Neuronal stem cell (in vitro differentiated cells): ENCODE measurements around the gene RPS15.

Source experiments
- DNase-seq: peaks from one replicate; pipeline ENCODE4 v3.0.0-alpha.2; 2013; ENCODE audit warnings: low spot score
- H2AFZ ChIP-seq: one replicate; pipeline ENCODE4 v1.6.1; 2013; ENCODE audit warnings: mild to moderate bottlenecking, low read length, inconsistent platforms
- H2AK5ac ChIP-seq: 2 replicates; pipeline ENCODE4 v1.6.1; 2013; ENCODE audit warnings: low read depth, mild to moderate bottlenecking, inconsistent platforms, low read length, moderate library complexity, mixed read lengths
- H2BK120ac ChIP-seq: 2 replicates; pipeline ENCODE4 v1.6.1; 2013; ENCODE audit warnings: low read depth, mild to moderate bottlenecking, inconsistent platforms, low read length, moderate library complexity, mixed read lengths
- H2BK12ac ChIP-seq: one replicate; pipeline ENCODE4 v1.6.1; 2013; ENCODE audit warnings: low read length, inconsistent platforms
- H2BK15ac ChIP-seq: 2 replicates; pipeline ENCODE4 v1.6.1; 2013; ENCODE audit warnings: mild to moderate bottlenecking, low read length, inconsistent platforms, mixed read lengths
- H2BK5ac ChIP-seq: one replicate; pipeline ENCODE4 v1.6.1; 2013; ENCODE audit warnings: inconsistent platforms, mild to moderate bottlenecking, low read length, moderate library complexity
- H3K14ac ChIP-seq: one replicate; pipeline ENCODE4 v1.6.1; 2013; ENCODE audit warnings: low read length, inconsistent platforms
- H3K18ac ChIP-seq: 2 replicates; pipeline ENCODE4 v1.6.1; 2013; ENCODE audit warnings: low read length, inconsistent platforms
- H3K23ac ChIP-seq: 2 replicates; pipeline ENCODE4 v1.6.1; 2013; ENCODE audit warnings: low read depth, mild to moderate bottlenecking, mixed read lengths, low read length, inconsistent platforms; ENCODE audit not compliant: poor library complexity
- H3K27ac ChIP-seq: replicated peaks from 3 replicates; pipeline ENCODE4 v1.5.1; 2013; ENCODE audit warnings: low read length, inconsistent platforms
- H3K27me3 ChIP-seq, 3 experiments: 2 replicates each; pipeline ENCODE4 v1.6.1; 2013; ENCODE audit warnings: low read length in 3 of 3, mild to moderate bottlenecking in 2 of 3, inconsistent platforms in 1 of 3, low read depth in 1 of 3, mixed read lengths in 1 of 3, moderate library complexity in 1 of 3; ENCODE audit not compliant: control insufficient read depth in 3 of 3, insufficient read depth in 3 of 3
- H3K36me3 ChIP-seq, 2 donors: replicated peaks in 1 of 2; 2 replicates each; pipeline ENCODE4 v1.6.1; 2013; ENCODE audit warnings: low read length in 2 of 2; ENCODE audit not compliant: control insufficient read depth in 2 of 2, insufficient read depth in 2 of 2
- H3K4ac ChIP-seq: 2 replicates; pipeline ENCODE4 v1.6.1; 2013; ENCODE audit warnings: inconsistent platforms, mild to moderate bottlenecking, low read length, moderate library complexity
- H3K4me1 ChIP-seq, 2 donors: 1 replicate in 1 of 2; 2 replicates in 1 of 2; pipeline ENCODE4 v1.6.1; 2013; ENCODE audit warnings: low read length in 2 of 2, low read depth in 1 of 2; ENCODE audit not compliant: control insufficient read depth in 2 of 2, insufficient read depth in 1 of 2
- H3K4me2 ChIP-seq: one replicate; pipeline ENCODE4 v1.6.1; 2013; ENCODE audit warnings: mild to moderate bottlenecking, low read length, inconsistent platforms; ENCODE audit not compliant: insufficient read depth, poor library complexity, severe bottlenecking
- H3K4me3 ChIP-seq, 2 donors: 2 replicates each; pipeline ENCODE4 v1.5.1; 2013; ENCODE audit warnings: low read length in 2 of 2, mild to moderate bottlenecking in 2 of 2, inconsistent platforms in 1 of 2, moderate library complexity in 1 of 2
- H3K79me1 ChIP-seq: one replicate; pipeline ENCODE4 v1.6.1; 2013; ENCODE audit warnings: low read depth, mild to moderate bottlenecking, inconsistent platforms, low read length, moderate library complexity
- H3K9ac ChIP-seq: one replicate; pipeline ENCODE4 v1.6.1; 2013; ENCODE audit warnings: mild to moderate bottlenecking, low read depth, low read length, inconsistent platforms; ENCODE audit not compliant: poor library complexity
- H3K9me3 ChIP-seq, 2 donors: replicated peaks in 1 of 2; 2 replicates each; pipeline versions ENCODE3 to v1.6.1; 2013; ENCODE audit warnings: low read length in 2 of 2, mild to moderate bottlenecking in 2 of 2, inconsistent platforms in 1 of 2, low read depth in 1 of 2, mixed read lengths in 1 of 2, moderate library complexity in 1 of 2; ENCODE audit not compliant: control insufficient read depth in 2 of 2, insufficient read depth in 1 of 2
- H4K8ac ChIP-seq: one replicate; pipeline ENCODE4 v1.6.1; 2013; ENCODE audit warnings: low read depth, mild to moderate bottlenecking, inconsistent platforms, low read length, moderate library complexity
- H4K91ac ChIP-seq: one replicate; pipeline ENCODE4 v1.6.1; 2013; ENCODE audit warnings: low read length, low read depth, mild to moderate bottlenecking, inconsistent platforms; ENCODE audit not compliant: poor library complexity
- WGBS, 2 donors: extraction: QIAGEN DNeasy Blood & Tissue Kit; methylation state at CpG; one replicate each; pipeline ENCODE4 v1.1.7; 2013; ENCODE audit warnings: missing lambda C conversion rate in 2 of 2, mixed read lengths in 1 of 2; ENCODE audit not compliant: insufficient read length in 2 of 2, insufficient replicate concordance in 1 of 2; ENCODE audit errors: extremely low coverage in 2 of 2; 5-methylcytosine and 5-hydroxymethylcytosine counted together

Gene RPS15

DNA sequence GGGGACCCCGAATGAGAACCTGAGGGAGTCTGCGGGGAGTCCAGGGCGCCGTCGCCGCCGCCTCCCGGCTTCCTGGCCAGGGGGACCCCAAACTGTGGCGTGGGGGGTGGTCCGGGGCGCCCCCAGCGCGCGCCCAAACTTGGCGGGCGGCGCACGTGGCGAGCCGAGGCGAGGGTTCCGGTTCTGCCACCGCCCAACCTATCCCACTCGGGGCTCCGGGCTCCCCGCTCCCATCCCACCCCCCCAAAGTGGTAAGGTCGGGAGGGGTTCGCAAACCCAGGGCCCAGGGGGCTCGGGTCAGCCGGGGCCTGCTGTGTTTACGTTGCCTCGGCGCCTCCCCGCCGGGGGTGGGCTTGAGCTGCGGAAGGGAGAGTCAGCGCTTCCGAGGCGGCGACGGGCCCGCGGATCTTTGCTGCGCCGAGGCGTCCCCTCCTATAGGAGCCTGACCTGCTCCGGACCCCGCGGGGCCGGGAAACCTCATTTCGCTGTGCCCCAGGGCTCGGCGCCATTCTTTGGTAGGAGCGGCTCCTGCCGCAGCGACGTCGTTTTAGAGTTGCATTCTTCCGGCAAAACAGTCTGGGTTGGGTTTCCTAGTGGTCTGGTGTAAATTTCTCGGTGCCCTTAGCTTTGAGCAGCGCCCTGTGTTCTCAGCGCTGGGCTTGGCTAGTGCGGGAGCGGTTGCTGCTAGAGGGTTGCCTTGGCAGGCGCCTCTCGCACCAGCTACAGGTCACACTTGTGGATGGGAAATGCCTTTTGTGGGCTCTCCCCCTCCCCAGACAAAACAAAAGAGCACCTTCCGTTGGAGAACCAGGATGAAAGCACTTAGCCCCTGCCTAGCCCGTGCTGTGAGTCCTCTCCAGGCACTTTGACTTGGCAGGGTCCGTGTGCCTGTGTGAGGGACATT is 29.6 kb upstream of the RPS15 start:
- H4K8ac ChIP-seq, result no peak overlapping the region
- H2AFZ ChIP-seq, result no peak overlapping the region
- H3K27me3 ChIP-seq, result no peaks in the 10 kb centered on the region
- H2BK15ac ChIP-seq, result peak overlapping the region; percentile 67
- peak overlapping the region; percentile 70 to 92 for H3K4me3 ChIP-seq
- H4K91ac ChIP-seq, result no peak overlapping the region
- peak overlapping the region; percentile 88 for H2AK5ac ChIP-seq
- H2BK120ac ChIP-seq, result no peak overlapping the region
- peak overlapping the region; percentile 75 for H3K9ac ChIP-seq
- peak overlapping the region; percentile 97 for H3K18ac ChIP-seq
- peak overlapping the region; percentile 95 for H3K4me2 ChIP-seq
- H3K14ac ChIP-seq, result peak overlapping the region; percentile 63
- peak overlapping the region; percentile 55 for H3K23ac ChIP-seq
- H2BK12ac ChIP-seq, result no peak overlapping the region
- H3K9me3 ChIP-seq, result no peaks in the 10 kb centered on the region
- H3K4ac ChIP-seq, result peak overlapping the region; percentile 66
- peak overlapping the region; percentile 90 for H2BK5ac ChIP-seq
- H3K36me3 ChIP-seq, result peaks cover 18 to 45% of the 10 kb centered on the region in 2 donors
- no CpG with 5 or more reads among the region's 69 CpGs for WGBS, 2 donors
- DNase-seq, result peak; percentile 35
- peaks cover 12 to 16% of the 10 kb centered on the region in 2 donors for H3K4me1 ChIP-seq
- peaks cover 38% of the 10 kb centered on the region for H3K79me1 ChIP-seq
- H3K27ac ChIP-seq, result no peak overlapping the region

DNA sequence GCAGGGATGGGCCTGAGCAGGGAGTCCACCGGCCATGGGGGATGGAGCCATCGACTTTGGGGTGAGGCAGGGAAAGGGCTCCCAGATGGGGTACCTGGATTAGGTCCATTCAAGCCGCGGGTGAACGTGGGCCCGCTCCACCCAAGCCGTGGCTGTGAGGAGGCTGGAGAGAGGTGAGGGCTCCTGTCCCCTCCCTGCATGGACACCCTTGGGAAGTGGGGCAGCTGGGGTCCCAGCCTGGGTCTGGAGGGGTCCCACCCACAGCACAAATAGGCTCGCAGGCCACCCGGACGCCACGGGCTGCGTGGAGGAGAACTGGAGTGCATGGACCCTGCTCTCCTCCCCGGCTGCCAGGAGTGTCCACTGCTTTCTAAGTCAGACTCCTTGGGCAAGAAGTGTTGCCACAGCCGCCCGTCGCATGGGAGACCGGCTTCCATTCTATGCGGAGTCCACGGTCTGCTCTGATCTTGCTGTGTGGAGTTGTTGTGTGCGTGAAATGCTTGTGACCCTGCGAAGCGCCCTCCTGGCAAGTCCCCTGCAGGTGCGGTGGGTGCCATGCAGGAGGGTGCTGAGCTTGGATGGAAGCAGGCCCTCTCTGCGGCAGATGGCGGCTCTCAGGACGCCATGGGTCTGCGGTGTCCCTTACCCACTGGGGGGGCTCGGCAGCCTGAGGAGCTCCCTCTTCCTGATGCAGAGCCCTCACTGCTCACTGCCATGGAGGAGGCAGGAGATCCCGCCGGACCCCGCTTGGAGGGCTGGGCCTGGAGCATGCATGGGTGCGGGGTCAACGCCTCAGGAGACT is 28.8 kb upstream of the RPS15 start:
- H2BK5ac ChIP-seq, result no peak overlapping the region
- peaks cover 38% of the 10 kb centered on the region for H3K79me1 ChIP-seq
- H3K18ac ChIP-seq, result no peak overlapping the region
- H4K8ac ChIP-seq, result no peak overlapping the region
- H3K4me2 ChIP-seq, result peak overlapping the region; percentile 95
- no peak overlapping the region for H3K14ac ChIP-seq
- no peaks in the 10 kb centered on the region for H3K9me3 ChIP-seq
- H3K4me3 ChIP-seq, result peak overlapping the region; percentile 70 to 92
- no peak overlapping the region for H3K27ac ChIP-seq
- H2BK120ac ChIP-seq, result no peak overlapping the region
- no CpG with 5 or more reads among the region's 33 CpGs for whole genome bisulfite sequencing, 2 donors
- peaks cover 12 to 16% of the 10 kb centered on the region in 2 donors for H3K4me1 ChIP-seq
- no peak overlapping the region for H2AK5ac ChIP-seq
- no peak overlapping the region for H2AFZ ChIP-seq
- peak overlapping the region; percentile 75 for H3K9ac ChIP-seq
- H2BK15ac ChIP-seq, result no peak overlapping the region
- H3K23ac ChIP-seq, result peak overlapping the region; percentile 83
- DNase-seq, result no peak
- H3K27me3 ChIP-seq, result no peaks in the 10 kb centered on the region
- H2BK12ac ChIP-seq, result no peak overlapping the region
- no peak overlapping the region for H3K4ac ChIP-seq
- H3K36me3 ChIP-seq, result peaks cover 18 to 51% of the 10 kb centered on the region in 2 donors
- H4K91ac ChIP-seq, result no peak overlapping the region

DNA sequence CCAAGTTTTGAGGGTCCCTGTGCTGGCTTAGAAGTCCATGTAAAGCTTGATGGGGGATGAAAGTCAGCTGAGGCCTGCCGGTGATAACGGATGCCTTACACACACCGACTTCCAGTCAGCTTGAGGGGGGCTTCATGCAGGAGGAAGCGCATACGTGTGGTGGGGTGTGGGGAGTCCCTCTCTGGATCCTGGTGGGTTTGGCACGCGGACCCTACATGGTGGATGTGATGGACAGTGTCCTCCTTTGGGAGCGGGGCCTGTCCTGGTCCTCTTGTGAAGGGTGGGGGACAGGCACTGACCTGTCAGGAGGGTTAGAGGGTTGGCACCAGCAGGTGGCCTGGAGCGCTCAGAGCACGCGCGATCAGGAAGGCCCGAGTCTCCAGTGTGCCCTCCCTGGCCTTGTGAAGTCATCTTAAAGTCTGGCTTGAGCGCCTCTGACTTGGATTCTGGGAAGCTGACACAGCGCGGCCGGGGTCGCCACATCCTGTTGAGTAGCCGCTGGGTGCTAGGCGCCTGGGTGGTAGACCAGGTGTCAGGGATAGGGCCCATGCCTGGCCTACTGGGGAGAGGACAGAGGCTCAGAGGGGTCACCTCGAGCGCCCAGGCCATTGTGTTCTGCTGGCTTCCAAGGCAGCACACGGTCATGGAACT is 27.9 kb upstream of the RPS15 start:
- no peak overlapping the region for H3K18ac ChIP-seq
- H2AFZ ChIP-seq, result no peak overlapping the region
- H3K9ac ChIP-seq, result no peak overlapping the region
- H2BK15ac ChIP-seq, result no peak overlapping the region
- no peaks in the 10 kb centered on the region for H3K27me3 ChIP-seq
- DNase-seq, result no peak
- H3K23ac ChIP-seq, result no peak overlapping the region
- H3K4me3 ChIP-seq, result peak overlapping the region in 1 of 2 donors; percentile 7
- no peak overlapping the region for H3K4me2 ChIP-seq
- no peak overlapping the region for H3K14ac ChIP-seq
- H2BK12ac ChIP-seq, result no peak overlapping the region
- peaks cover 16 to 22% of the 10 kb centered on the region in 2 donors for H3K4me1 ChIP-seq
- H3K27ac ChIP-seq, result no peak overlapping the region
- peaks cover 18 to 51% of the 10 kb centered on the region in 2 donors for H3K36me3 ChIP-seq
- H3K4ac ChIP-seq, result no peak overlapping the region
- H4K91ac ChIP-seq, result no peak overlapping the region
- H4K8ac ChIP-seq, result no peak overlapping the region
- no peak overlapping the region for H2BK5ac ChIP-seq
- peak overlapping the region; percentile 53 for H2AK5ac ChIP-seq
- no peaks in the 10 kb centered on the region for H3K9me3 ChIP-seq
- no peak overlapping the region for H2BK120ac ChIP-seq
- WGBS, 2 donors, result no CpG with 5 or more reads among the region's 23 CpGs
- H3K79me1 ChIP-seq, result peaks cover 38% of the 10 kb centered on the region
